ENCODE data around the gene CDH8.

Gene CDH8

DNA sequence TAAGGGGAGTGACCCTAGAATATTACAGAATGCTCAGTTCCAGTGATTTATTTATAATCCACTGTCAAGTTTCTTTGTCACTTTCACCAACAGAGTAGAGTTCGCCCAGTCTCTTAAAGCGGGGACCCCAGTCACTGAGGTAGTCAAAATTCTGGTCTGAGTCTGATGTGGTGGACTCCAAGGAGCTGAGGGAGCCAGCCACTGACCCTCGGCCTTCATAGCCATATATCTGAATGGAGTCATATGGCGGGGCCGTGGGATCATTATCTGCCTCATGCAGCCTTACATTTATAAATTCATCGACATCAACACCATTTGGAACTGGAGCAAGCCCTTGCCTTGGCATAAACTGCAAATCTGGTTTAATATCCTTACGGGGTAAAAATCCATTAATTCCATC, 382.7 kb downstream of the CDH8 start:
- H3K4me3 ChIP-seq (ENCODE audit: low read depth, low read length) = no peak overlapping the region

DNA sequence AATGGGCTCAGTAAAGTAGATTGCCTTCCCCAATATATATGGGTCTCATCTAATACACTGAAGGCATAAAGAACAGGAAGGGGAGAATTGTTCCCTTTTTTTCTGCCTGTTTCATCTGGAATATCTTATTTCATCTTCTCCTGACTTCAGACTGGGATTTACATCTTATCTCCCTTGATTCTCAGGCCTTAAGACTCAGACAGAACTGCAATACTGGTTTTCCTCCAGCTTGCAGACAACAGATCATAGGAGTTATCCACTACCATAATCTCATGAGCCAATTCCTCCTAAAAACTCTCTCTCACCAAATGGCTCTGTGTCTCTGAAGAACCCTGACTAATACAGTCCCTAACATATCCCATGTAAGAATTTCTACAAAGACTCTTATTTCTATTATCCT, 390.7 kb downstream of the CDH8 start:
- H3K27me3 ChIP-seq (replicated peaks) = no peaks in the 10 kb centered on the region
- TF ChIP-seq, protein P1, sequence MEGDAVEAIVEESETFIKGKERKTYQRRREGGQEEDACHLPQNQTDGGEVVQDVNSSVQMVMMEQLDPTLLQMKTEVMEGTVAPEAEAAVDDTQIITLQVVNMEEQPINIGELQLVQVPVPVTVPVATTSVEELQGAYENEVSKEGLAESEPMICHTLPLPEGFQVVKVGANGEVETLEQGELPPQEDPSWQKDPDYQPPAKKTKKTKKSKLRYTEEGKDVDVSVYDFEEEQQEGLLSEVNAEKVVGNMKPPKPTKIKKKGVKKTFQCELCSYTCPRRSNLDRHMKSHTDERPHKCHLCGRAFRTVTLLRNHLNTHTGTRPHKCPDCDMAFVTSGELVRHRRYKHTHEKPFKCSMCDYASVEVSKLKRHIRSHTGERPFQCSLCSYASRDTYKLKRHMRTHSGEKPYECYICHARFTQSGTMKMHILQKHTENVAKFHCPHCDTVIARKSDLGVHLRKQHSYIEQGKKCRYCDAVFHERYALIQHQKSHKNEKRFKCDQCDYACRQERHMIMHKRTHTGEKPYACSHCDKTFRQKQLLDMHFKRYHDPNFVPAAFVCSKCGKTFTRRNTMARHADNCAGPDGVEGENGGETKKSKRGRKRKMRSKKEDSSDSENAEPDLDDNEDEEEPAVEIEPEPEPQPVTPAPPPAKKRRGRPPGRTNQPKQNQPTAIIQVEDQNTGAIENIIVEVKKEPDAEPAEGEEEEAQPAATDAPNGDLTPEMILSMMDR (IDR thresholded peaks at IDR 0.05; ENCODE audit: low read depth, low read length, missing control alignments) = no peak
- in situ Hi-C loops (cut with HindIII; ENCODE audit: low pct_ligation_motif_present, low sequenced_read_pairs) = no loop called here
- H3K27ac ChIP-seq = no peak overlapping the region
- no peak overlapping the region for H3K4me3 ChIP-seq (ENCODE audit: low read depth, low read length)
- H3K36me3 ChIP-seq (replicated peaks) = no peaks in the 10 kb centered on the region
- DNase-seq = no peak

More for the DNA sequence above, 382.7 kb downstream of the CDH8 start:
- Histone ChIP-seq H3K36me3 (replicated peaks) (no peaks in the 10 kb centered on the region), H3K27me3 (replicated peaks) (no peaks in the 10 kb centered on the region), H3K27ac (no peak overlapping the region)
- in situ Hi-C loops (cut with HindIII; ENCODE audit: low pct_ligation_motif_present, low sequenced_read_pairs) = no loop called here
- TF ChIP-seq, protein P1 (IDR thresholded peaks at IDR 0.05; ENCODE audit: low read depth, low read length, missing control alignments) = no peak
- no peak for DNase-seq

GRCh38 chr16:61644736-61645135, 391.5 kb downstream of the CDH8 start:
- TF ChIP-seq, protein P1 (IDR thresholded peaks at IDR 0.05; ENCODE audit: low read depth, low read length, missing control alignments) = no peak
- in situ Hi-C loops (cut with HindIII; ENCODE audit: low pct_ligation_motif_present, low sequenced_read_pairs) = no loop called here

DNA sequence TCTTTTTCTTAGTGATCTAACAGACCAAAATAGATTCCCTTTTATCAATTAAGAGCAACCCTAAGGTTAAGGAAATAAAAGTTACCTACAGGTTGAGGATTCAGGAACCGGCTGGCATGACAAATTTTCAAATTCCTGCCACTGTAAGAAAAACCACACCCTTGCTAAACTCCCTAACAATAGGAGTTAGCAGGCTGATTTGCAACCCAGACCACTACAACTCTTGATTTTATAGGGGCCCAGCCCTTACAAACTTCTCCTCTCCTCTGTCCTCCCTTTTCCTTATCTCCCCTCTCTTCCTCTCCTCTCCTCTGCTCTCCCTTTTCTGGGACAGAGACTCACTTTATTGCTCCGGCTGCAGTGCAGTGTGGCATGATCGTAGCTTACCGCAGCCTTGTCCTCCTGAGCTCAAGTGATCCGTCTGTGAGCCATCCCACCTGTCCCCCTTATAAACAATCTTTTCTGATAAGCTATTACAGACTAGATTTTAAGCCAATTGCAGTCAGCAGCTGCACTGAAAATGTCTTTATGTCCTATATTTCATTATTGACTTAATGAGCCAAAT, 418.9 kb downstream of the CDH8 start:
- H3K4me3 ChIP-seq (ENCODE audit: low read depth, low read length) = no peak overlapping the region
- no peaks in the 10 kb centered on the region for H3K36me3 ChIP-seq (replicated peaks)
- TF ChIP-seq, protein P1 (IDR thresholded peaks at IDR 0.05; ENCODE audit: low read depth, low read length, missing control alignments) = no peak
- no peak overlapping the region for H3K27ac ChIP-seq
- in situ Hi-C loops (cut with HindIII; ENCODE audit: low pct_ligation_motif_present, low sequenced_read_pairs) = no loop called here
- H3K27me3 ChIP-seq (replicated peaks) = no peaks in the 10 kb centered on the region
- no peak for DNase-seq

More at GRCh38 chr16:61644736-61645135, 391.5 kb downstream of the CDH8 start:
- H3K27me3 ChIP-seq (replicated peaks) = no peaks in the 10 kb centered on the region
- no peak overlapping the region for H3K4me3 ChIP-seq (ENCODE audit: low read depth, low read length)
- DNase-seq = no peak
- no peak overlapping the region for H3K27ac ChIP-seq
- no peaks in the 10 kb centered on the region for H3K36me3 ChIP-seq (replicated peaks)

GRCh38 chr16:61616088-61616487, 420.1 kb downstream of the CDH8 start:
- Histone ChIP-seq H3K4me3 (ENCODE audit: low read depth, low read length) (no peak overlapping the region), H3K27me3 (replicated peaks) (no peaks in the 10 kb centered on the region), H3K36me3 (replicated peaks) (no peaks in the 10 kb centered on the region), H3K27ac (no peak overlapping the region)
- in situ Hi-C loops (cut with HindIII; ENCODE audit: low pct_ligation_motif_present, low sequenced_read_pairs) = no loop called here
- no peak for DNase-seq
- TF ChIP-seq, protein P1 (IDR thresholded peaks at IDR 0.05; ENCODE audit: low read depth, low read length, missing control alignments) = no peak

Measured in brain microvascular endothelial cell (primary cell).